Dendritic cell treated with granulocyte-macrophage colony-stimulating factor and Interleukin-4, amounts not matched to agents 40 ng/mL and 50 ng/mL, for 4 days (primary cell): ENCODE results near the gene RNF151.

Experiments
- H3K27ac Mint-ChIP-seq: one replicate; pipeline ENCODE4 v1.8.0; 2022; ENCODE audit warnings: mild to moderate bottlenecking, mixed read lengths
- H3K27me3 Mint-ChIP-seq: one replicate; pipeline ENCODE4 v1.8.0; 2022; ENCODE audit warnings: mild to moderate bottlenecking, mixed read lengths
- H3K36me3 Mint-ChIP-seq: one replicate; pipeline ENCODE4 v1.8.0; 2022; ENCODE audit warnings: low read depth, mixed read lengths
- H3K4me1 Mint-ChIP-seq: one replicate; pipeline ENCODE4 v1.8.0; 2022; ENCODE audit warnings: low read depth, mixed read lengths
- H3K4me3 Mint-ChIP-seq: one replicate; pipeline ENCODE4 v1.8.0; 2022; ENCODE audit warnings: mild to moderate bottlenecking, moderate library complexity, mixed read lengths
- H3K9me3 Mint-ChIP-seq: one replicate; pipeline ENCODE4 v1.8.0; 2022; ENCODE audit warnings: mixed read lengths
- intact Hi-C: fragments of 100-400 bp; cut with micrococcal nuclease; formaldehyde crosslinking; loops from one replicate; pipeline ENCODE4 v1.15.0; 2022

Gene RNF151

DNA sequence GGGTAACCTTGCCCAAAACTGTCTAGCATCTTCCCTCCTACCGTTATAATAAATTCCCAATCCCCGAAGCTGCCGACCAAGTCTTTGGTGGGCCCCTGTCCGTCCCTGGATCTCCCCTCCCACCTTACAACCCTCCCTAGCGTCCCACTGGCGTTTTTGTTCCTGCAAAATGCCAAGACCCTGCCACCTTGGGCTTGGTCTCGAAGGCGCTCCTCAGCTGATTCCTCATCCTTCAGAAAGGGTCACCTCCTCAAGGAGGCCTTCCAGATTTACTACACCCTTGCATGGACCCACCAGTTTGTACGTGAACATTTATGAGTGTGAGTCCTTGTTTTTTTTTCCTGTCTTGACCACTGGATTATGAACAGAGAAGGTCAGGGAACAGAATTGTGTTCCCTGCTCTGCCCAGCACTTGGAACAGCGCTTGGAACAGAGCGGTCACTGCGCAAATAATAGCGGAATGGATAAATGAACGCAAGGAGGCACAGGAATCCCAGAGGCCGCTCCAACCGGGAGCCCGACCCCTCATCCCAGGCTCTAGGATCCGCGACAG is 16.4 kb downstream of the RNF151 start:
- H3K27me3 Mint-ChIP-seq, result peaks cover 64% of the 10 kb centered on the region
- H3K9me3 Mint-ChIP-seq, result no peaks in the 10 kb centered on the region
- intact Hi-C loops, result no loop called here
- H3K27ac Mint-ChIP-seq, result peak overlapping the region; percentile 73
- H3K4me3 Mint-ChIP-seq, result peak overlapping the region; percentile 79
- peaks cover 42% of the 10 kb centered on the region for H3K4me1 Mint-ChIP-seq
- H3K36me3 Mint-ChIP-seq, result peaks cover 44% of the 10 kb centered on the region

DNA sequence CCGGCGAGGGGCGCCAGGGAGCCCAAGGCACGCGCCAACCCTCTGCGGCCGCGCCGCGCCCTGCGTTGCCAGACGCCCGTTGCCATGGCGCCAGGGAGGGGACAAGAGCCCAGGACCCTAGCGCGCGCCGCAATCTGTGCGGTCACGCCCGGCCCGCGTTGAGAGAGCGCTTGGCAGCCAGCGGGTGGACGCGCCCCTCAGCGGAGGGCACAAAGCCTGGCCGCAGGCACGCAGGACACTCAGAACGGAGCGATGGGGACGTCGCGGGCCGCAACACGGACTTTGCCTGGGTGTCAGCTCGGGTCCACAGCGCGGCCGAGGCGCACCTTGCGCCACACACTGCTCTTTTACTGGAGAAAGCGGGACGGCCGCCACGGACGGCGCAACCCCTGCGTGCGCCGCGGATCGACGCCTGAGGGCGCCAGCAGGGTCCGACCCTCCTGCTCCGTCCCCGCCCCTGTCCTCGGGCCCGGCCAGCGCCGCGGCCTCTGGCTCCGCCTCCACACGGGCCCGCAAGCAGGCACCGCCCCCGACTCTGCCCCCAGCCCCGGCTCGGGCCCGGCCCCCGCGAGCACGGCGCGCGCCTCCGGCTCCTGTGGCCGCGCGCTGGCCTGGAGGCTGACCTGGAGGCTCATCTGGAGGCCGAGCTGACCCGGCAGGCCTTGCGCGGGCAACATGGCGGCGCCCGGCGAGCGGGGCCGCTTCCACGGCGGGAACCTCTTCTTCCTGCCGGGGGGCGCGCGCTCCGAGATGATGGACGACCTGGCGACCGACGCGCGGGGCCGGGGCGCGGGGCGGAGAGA is 17.1 kb downstream of the RNF151 start, which contains the start of gene GFER:
TSS of gene GFER (plus strand) at position 650 of the 803 bp plus-strand sequence. CDS start at position 676, 26 bp downstream.
- Mint-ChIP-seq H3K27me3 (peaks cover 62% of the 10 kb centered on the region), H3K4me1 (peaks cover 39% of the 10 kb centered on the region), H3K27ac (peak within 1 kb of the TSS; percentile 73), H3K36me3 (peaks cover 38% of the 10 kb centered on the region), H3K4me3 (peak within 1 kb of the TSS; percentile 79), H3K9me3 (no peaks in the 10 kb centered on the region)
- intact Hi-C loops, result no loop called here

DNA sequence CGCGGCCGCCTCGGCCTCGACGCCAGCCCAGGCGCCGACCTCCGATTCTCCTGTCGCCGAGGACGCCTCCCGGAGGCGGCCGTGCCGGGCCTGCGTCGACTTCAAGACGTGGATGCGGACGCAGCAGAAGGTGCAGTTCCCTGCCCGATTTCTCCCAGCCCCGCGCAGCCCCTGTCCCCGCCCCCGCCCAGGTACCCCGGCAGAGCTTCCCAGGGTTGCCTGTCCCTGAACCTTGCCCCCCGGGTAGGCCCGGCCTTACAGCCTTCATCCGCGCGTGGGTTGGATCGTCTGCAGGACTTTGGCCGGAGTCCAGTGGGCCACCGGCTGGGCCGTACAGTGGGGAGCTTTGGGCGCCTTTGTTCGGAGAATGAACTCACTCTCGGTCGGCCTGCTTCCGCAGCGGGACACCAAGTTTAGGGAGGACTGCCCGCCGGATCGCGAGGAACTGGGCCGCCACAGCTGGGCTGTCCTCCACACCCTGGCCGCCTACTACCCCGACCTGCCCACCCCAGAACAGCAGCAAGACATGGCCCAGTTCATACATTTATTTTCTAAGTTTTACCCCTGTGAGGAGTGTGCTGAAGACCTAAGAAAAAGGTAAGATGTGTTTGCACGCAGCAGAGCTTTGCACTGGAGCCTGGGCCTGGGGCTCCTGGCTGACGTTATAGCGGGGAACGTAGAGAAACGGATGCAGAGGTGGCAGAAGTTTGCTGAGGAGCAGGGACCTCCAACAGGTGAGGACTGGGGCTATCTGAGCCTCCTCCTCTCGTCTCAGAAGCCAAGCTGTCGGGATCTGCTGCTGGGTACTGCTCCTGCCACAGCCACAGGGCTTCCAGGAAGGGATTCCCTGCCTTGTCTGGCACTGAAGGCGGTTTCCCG is 17.9 kb downstream of the RNF151 start:
- Mint-ChIP-seq H3K27me3 (peaks cover 64% of the 10 kb centered on the region), H3K27ac (peak overlapping the region; percentile 73), H3K4me3 (peak overlapping the region; percentile 79), H3K36me3 (peaks cover 29% of the 10 kb centered on the region), H3K9me3 (no peaks in the 10 kb centered on the region), H3K4me1 (peaks cover 37% of the 10 kb centered on the region)
- intact Hi-C loops, result no loop called here

GRCh38 chr16:1985466-1986150 is 19.0 kb downstream of the RNF151 start:
- Mint-ChIP-seq H3K4me1 (peaks cover 41% of the 10 kb centered on the region), H3K36me3 (peaks cover 29% of the 10 kb centered on the region), H3K27me3 (peaks cover 60% of the 10 kb centered on the region), H3K27ac (no peak overlapping the region), H3K4me3 (peak overlapping the region; percentile 79), H3K9me3 (no peaks in the 10 kb centered on the region)
- intact Hi-C loops, result no loop called here

GRCh38 chr16:1987198-1987597 is 20.5 kb downstream of the RNF151 start:
- H3K27me3 Mint-ChIP-seq, result peaks cover 58% of the 10 kb centered on the region
- no peak overlapping the region for H3K27ac Mint-ChIP-seq
- H3K4me1 Mint-ChIP-seq, result peaks cover 52% of the 10 kb centered on the region
- intact Hi-C loops, result no loop called here
- no peaks in the 10 kb centered on the region for H3K9me3 Mint-ChIP-seq
- H3K36me3 Mint-ChIP-seq, result peaks cover 29% of the 10 kb centered on the region
- H3K4me3 Mint-ChIP-seq, result no peak overlapping the region

- intact Hi-C loops, result no loop called here
- H3K4me3 Mint-ChIP-seq, result peak within 1 kb of the TSS; percentile 40
- peaks cover 52% of the 10 kb centered on the region for H3K27me3 Mint-ChIP-seq
- H3K4me1 Mint-ChIP-seq, result peaks cover 40% of the 10 kb centered on the region
- peak within 1 kb of the TSS; percentile 43 for H3K27ac Mint-ChIP-seq
- H3K9me3 Mint-ChIP-seq, result no peaks in the 10 kb centered on the region
- H3K36me3 Mint-ChIP-seq, result peaks cover 29% of the 10 kb centered on the region
Observed at GRCh38 chr16:1989209-1990100, 22.8 kb downstream of the RNF151 start, which contains the start of gene SYNGR3. Gene SYNGR3, plus strand, starts transcription at chr16:1989970. Its CDS starts 133 bp downstream, at chr16:1990103.

- Mint-ChIP-seq H3K9me3 (no peaks in the 10 kb centered on the region), H3K4me1 (peaks cover 34% of the 10 kb centered on the region), H3K36me3 (peaks cover 29% of the 10 kb centered on the region), H3K4me3 (peak overlapping the region; percentile 40), H3K27me3 (peaks cover 52% of the 10 kb centered on the region), H3K27ac (no peak overlapping the region)
- intact Hi-C loops, result no loop called here
Observed at GRCh38 chr16:1990101-1990350, 23.4 kb downstream of the RNF151 start.

DNA sequence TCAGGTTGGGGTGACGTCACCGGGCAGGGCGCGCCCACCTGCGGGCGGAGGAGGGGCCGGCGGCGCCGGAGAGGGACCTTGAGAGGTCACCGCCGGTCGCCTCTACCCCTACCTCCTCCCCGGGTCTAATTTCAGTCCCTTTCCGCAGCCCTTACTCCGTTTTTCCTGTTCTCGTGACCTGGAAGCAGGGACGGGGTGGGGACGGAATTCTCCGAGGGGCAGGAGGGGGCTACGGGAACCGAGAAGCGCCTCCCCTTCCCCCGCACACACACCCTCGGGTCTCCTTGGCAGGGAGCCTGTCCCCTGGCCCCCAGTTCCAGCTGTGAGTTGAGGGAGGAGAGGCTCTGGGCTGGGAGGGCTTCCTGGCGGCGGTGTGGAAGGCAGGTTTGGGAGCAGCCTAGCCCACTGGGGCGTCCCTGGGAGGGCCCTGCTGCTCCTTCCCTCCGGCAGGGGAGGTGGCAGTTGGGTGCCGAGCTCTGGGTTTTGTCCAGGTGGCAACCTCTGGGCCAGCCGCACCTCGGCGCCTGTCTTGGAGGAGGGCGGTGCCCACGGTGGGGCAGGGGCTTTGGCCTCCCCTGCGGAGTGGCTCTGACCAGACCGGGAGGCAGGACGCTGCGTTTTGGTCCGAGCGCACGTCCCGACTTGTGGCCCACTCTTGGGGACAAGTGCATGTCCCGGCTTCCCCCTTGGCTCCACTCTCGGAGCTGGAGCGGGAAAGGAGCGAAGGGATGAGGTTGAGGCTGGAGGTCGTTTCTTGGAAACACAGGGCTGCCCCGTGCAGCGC is 23.9 kb downstream of the RNF151 start:
- no peaks in the 10 kb centered on the region for H3K9me3 Mint-ChIP-seq
- H3K4me3 Mint-ChIP-seq, result peak overlapping the region; percentile 40
- peaks cover 24% of the 10 kb centered on the region for H3K36me3 Mint-ChIP-seq
- H3K27me3 Mint-ChIP-seq, result peaks cover 52% of the 10 kb centered on the region
- peak overlapping the region; percentile 43 for H3K27ac Mint-ChIP-seq
- peaks cover 29% of the 10 kb centered on the region for H3K4me1 Mint-ChIP-seq
- intact Hi-C loops, result no loop called here

GRCh38 chr16:1991135-1991551 is 24.5 kb downstream of the RNF151 start:
- H3K4me1 Mint-ChIP-seq, result peaks cover 24% of the 10 kb centered on the region
- H3K27me3 Mint-ChIP-seq, result peaks cover 52% of the 10 kb centered on the region
- no peaks in the 10 kb centered on the region for H3K9me3 Mint-ChIP-seq
- peak overlapping the region; percentile 69 for H3K27ac Mint-ChIP-seq
- peak overlapping the region; percentile 66 for H3K4me3 Mint-ChIP-seq
- peaks cover 18% of the 10 kb centered on the region for H3K36me3 Mint-ChIP-seq
- intact Hi-C loops, result no loop called here

GRCh38 chr16:1991588-1991947 is 24.9 kb downstream of the RNF151 start:
- Mint-ChIP-seq H3K27me3 (peaks cover 51% of the 10 kb centered on the region), H3K36me3 (peaks cover 17% of the 10 kb centered on the region), H3K9me3 (no peaks in the 10 kb centered on the region), H3K4me1 (peaks cover 20% of the 10 kb centered on the region), H3K4me3 (peak overlapping the region; percentile 66), H3K27ac (peak overlapping the region; percentile 69)
- intact Hi-C loops, result no loop called here

GRCh38 chr16:1991948-1992703 is 25.5 kb downstream of the RNF151 start:
- Mint-ChIP-seq H3K4me1 (peaks cover 15% of the 10 kb centered on the region), H3K27ac (peak overlapping the region; percentile 69), H3K27me3 (peaks cover 48% of the 10 kb centered on the region), H3K36me3 (peaks cover 17% of the 10 kb centered on the region), H3K4me3 (peak overlapping the region; percentile 66), H3K9me3 (no peaks in the 10 kb centered on the region)
- intact Hi-C loops, result no loop called here
